Measurements from ENCODE around the gene TMEM86A. TPM values are rescaled to one million over a fixed set of nuclear protein-coding genes. Genes with fewer than 3 reads are reported as not detected.

Gene TMEM86A
- total RNA-seq, 2 experiments from 2014 or later: 0.11 to 0.34 TPM

- Mint-ChIP-seq H3K27ac (peak overlapping the region; percentile 67), H3K4me3 (peak overlapping the region; percentile 76)
- intact Hi-C loops (cut with micrococcal nuclease): no loop called here
These were observed 22.4 kb downstream of the TMEM86A start for GRCh38 chr11:18720808-18721560.

GRCh38 chr11:18721561-18722292 lies 23.1 kb downstream of the TMEM86A start:
- POLR2A ChIA-PET: interaction anchor here (0.7 to 1.3 kb wide), 8 partner anchors 10 to 325 kb away, joined by 3 to 6 read pairs (median 4); partner anchors contain the start of gene SPTY2D1
- ATAC-seq: peak; percentile 66

More at GRCh38 chr11:18720808-18721560, 22.4 kb downstream of the TMEM86A start:
- Mint-ChIP-seq H3K27me3 (no peaks in the 10 kb centered on the region), H3K9me3 (no peaks in the 10 kb centered on the region), H3K36me3 (ENCODE audit: low read depth) (no peaks in the 10 kb centered on the region), H3K4me1 (ENCODE audit: low read depth) (no peaks in the 10 kb centered on the region)
- TF ChIP-seq, protein P1, sequence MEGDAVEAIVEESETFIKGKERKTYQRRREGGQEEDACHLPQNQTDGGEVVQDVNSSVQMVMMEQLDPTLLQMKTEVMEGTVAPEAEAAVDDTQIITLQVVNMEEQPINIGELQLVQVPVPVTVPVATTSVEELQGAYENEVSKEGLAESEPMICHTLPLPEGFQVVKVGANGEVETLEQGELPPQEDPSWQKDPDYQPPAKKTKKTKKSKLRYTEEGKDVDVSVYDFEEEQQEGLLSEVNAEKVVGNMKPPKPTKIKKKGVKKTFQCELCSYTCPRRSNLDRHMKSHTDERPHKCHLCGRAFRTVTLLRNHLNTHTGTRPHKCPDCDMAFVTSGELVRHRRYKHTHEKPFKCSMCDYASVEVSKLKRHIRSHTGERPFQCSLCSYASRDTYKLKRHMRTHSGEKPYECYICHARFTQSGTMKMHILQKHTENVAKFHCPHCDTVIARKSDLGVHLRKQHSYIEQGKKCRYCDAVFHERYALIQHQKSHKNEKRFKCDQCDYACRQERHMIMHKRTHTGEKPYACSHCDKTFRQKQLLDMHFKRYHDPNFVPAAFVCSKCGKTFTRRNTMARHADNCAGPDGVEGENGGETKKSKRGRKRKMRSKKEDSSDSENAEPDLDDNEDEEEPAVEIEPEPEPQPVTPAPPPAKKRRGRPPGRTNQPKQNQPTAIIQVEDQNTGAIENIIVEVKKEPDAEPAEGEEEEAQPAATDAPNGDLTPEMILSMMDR (IDR thresholded peaks at IDR 0.05): no peak
- ChIA-PET POLR2A (interaction anchor here (0.6 to 1.7 kb wide), 10 partner anchors 11 to 194 kb away, joined by 3 to 6 read pairs (median 4); partner anchors contain the start of gene TSG101), CTCF (interaction anchor here (0.7 to 3.8 kb wide), 36 partner anchors 8 to 606 kb away, joined by 3 to 51 read pairs (median 8); partner anchors contain the start of genes SPTY2D1, TMEM86A, TSG101 and UEVLD)
- DNase-seq: peak; percentile 91
- ATAC-seq: peak; percentile 95

GRCh38 chr11:18722293-18722637 lies 23.7 kb downstream of the TMEM86A start:
- ChIA-PET POLR2A (interaction anchor here (0.7 to 1.3 kb wide), 6 partner anchors 9 to 326 kb away, joined by 3 to 6 read pairs (median 4); partner anchors contain the start of gene SPTY2D1), CTCF (interaction anchor here (0.6 to 3.8 kb wide), 50 partner anchors 9 to 624 kb away, joined by 3 to 51 read pairs (median 6); partner anchors contain the start of genes SPTY2D1, TMEM86A, TSG101 and UEVLD)
- Mint-ChIP-seq H3K36me3 (ENCODE audit: low read depth) (no peaks in the 10 kb centered on the region), H3K4me3 (peak overlapping the region; percentile 76), H3K4me1 (ENCODE audit: low read depth) (no peaks in the 10 kb centered on the region), H3K27ac (no peak overlapping the region), H3K27me3 (no peaks in the 10 kb centered on the region), H3K9me3 (no peaks in the 10 kb centered on the region)
- TF ChIP-seq, protein P1 (IDR thresholded peaks at IDR 0.05): peak; percentile 60
- ATAC-seq (no peak), DNase-seq (no peak)
- intact Hi-C loops (cut with micrococcal nuclease): no loop called here

More at GRCh38 chr11:18721561-18722292, 23.1 kb downstream of the TMEM86A start:
- peak; percentile 71 for DNase-seq
- intact Hi-C loops (cut with micrococcal nuclease): no loop called here
- H3K9me3 Mint-ChIP-seq: no peaks in the 10 kb centered on the region
- H3K36me3 Mint-ChIP-seq (ENCODE audit: low read depth): no peaks in the 10 kb centered on the region
- H3K4me1 Mint-ChIP-seq (ENCODE audit: low read depth): no peaks in the 10 kb centered on the region
- TF ChIP-seq, protein P1 (IDR thresholded peaks at IDR 0.05): peak; percentile 94
- no peaks in the 10 kb centered on the region for H3K27me3 Mint-ChIP-seq
- CTCF ChIA-PET: interaction anchor here (0.6 to 3.8 kb wide), 56 partner anchors 8 to 624 kb away, joined by 3 to 51 read pairs (median 5); partner anchors contain the start of genes SPTY2D1, TMEM86A, TSG101 and UEVLD
- peak overlapping the region; percentile 67 for H3K27ac Mint-ChIP-seq
- peak overlapping the region; percentile 76 for H3K4me3 Mint-ChIP-seq

DNA sequence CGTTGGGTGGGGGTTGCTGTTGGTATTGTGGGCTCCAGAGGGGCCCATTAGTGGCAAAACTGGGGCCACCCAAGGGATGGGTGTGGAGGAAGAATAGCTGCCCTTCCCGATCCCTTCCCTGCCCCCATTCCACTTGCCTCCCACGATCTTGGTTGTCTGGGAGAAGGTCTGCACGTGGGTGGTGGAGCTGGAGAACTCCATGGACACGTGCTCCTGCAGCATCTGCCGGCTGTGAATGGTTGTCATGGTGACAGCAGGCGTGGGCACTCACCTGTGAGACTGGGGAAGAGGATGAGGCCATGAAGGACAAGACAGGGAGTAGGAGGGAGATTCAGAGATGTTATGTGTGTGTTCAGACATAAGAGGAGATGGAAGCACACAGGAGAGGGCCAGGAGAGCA lies 25.4 kb downstream of the TMEM86A start:
- no peak for ATAC-seq
- DNase-seq: no peak
- Mint-ChIP-seq H3K9me3 (no peaks in the 10 kb centered on the region), H3K36me3 (ENCODE audit: low read depth) (no peaks in the 10 kb centered on the region), H3K4me1 (ENCODE audit: low read depth) (peaks cover 3% of the 10 kb centered on the region), H3K4me3 (no peak overlapping the region), H3K27me3 (no peaks in the 10 kb centered on the region), H3K27ac (no peak overlapping the region)
- CTCF ChIA-PET: interaction anchor here (0.7 to 3.4 kb wide), 6 partner anchors 7 to 41 kb away, joined by 3 to 37 read pairs (median 4); no protein-coding TSS in a partner anchor
- TF ChIP-seq, protein P1 (IDR thresholded peaks at IDR 0.05): no peak
- intact Hi-C loops (cut with micrococcal nuclease): no loop called here
- POLR2A ChIA-PET: no interaction called here

Data from activated CD8-positive, alpha-beta T cell treated with anti-CD3 and anti-CD28 coated beads for 36 hours (primary cell).